Measurements from ENCODE around the gene ENSA.
"Not testable (repeated sequence)": the region's sequence is repeated elsewhere in the genome, so short reads cannot be mapped to it uniquely, and the experiment has no call there.

The ENSA gene

GRCh38 chr1:150581962-150582361 is 47.5 kb downstream of the ENSA start:
- DNase-seq (ENCODE audit: extremely low read depth in 1 of 2, low read depth in 1 of 2) = not testable (repeated sequence)

GRCh38 chr1:150581437-150581836 is 48.0 kb downstream of the ENSA start:
- DNase-seq (ENCODE audit: extremely low read depth in 1 of 2, low read depth in 1 of 2) = not testable (repeated sequence)

DNA sequence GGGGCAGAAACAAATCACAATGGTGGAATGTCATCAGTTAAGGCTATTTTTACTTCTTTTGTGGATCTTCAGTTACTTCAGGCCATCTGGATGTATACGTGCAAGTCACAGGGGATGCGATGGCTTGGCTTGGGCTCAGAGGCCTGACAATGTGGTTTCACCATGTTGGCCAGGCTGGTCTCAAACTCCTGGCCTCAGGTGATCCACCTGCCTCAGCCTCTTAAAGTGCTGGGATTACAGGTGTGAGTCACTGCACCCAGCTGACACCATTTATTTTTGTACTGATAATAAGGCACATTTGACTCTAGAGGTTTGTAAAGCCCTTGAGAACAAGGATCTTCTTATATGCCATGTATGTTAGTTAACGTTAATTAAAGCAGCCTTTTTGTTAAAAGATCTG is 48.4 kb downstream of the ENSA start:
- DNase-seq (ENCODE audit: extremely low read depth in 1 of 2, low read depth in 1 of 2) = not testable (repeated sequence)

- no peak for DNase-seq (ENCODE audit: extremely low read depth in 1 of 2, low read depth in 1 of 2)
Observed at GRCh38 chr1:150579945-150580642, 49.3 kb downstream of the ENSA start.

DNA sequence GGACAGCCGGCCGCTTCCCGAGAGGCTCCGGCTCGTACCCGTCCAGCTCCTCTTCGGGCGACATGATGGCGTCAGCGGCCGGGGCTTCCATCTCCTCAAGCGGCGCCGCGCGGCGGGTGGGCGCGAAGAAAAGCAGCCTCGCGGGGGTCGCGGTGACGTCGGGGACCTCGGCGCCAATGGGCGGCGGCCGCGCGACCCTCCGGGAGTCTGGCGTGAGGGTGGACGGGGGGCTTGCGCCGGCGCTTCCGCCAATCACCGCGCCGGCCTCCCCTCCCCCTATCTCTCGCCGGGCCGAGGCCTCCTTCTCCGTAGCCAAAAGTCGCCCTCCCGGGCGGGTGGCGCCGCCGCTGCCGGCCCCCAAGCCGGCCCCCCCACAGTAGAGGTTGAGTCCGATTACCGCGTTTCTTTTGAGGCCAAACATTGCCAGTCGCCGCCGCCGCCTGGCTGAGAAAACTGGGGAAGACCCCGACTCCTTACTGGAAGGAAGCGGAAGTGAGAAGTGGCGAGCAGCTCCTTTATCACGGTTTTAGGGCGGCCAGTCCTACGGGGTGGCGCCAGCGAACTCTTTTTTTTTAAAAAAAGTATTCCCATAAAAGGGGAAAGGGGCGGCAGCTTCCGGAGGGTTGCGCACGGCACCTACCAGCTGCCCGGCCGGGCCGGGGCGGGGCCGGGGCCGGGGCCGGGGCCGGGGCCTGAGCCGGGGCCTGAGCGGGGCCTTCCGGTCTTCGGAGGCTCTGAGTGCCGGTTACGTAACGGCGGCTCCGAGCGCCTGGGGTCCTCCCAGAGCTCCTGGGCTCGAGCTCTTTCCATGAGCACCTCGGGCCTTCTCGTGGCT is 50.1 kb downstream of the ENSA start, which contains the start of gene MCL1:
MCL1 (minus strand) TSS at position 501 of the 835 bp plus-strand sequence; CDS start at position 421, 80 bp downstream.
- peak; percentile 80 to 82 for DNase-seq (ENCODE audit: extremely low read depth in 1 of 2, low read depth in 1 of 2)

GRCh38 chr1:150578272-150579109 is 50.9 kb downstream of the ENSA start:
- DNase-seq (ENCODE audit: extremely low read depth in 1 of 2, low read depth in 1 of 2) = no peak

DNA sequence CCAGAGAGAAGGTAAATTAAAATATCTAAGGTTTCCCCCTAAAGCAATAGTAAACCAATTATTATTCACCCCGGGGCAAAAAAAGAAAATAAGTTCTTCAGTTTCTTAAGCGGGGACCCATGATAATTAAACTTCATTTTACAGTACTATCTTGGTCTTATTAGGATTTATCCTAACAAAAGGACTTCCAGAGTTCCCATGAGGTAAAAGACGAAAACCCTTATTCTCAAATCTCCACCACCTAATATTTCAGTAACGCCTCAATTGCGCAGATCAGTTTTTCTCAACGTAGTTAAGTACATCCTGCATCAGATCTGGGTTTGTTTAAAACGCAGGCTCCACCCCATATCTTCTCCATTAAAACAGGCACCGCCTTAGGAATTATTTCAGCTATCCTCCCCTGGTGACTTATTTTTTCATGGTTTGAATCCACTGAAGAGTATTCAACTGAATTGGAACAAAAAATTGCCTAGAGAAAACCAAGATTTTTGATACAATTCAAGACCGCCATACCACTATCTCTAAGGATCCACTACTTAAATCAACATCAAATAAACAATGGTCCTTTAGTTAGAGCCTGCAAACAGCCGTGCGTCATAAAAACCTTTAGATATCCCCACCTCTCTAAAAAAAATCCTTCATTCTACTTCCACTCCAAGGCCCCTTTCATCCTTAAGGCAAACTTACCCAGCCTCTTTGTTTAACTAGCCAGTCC is 51.7 kb downstream of the ENSA start:
- no peak for DNase-seq (ENCODE audit: extremely low read depth in 1 of 2, low read depth in 1 of 2)

GRCh38 chr1:150576794-150577556 is 52.4 kb downstream of the ENSA start:
- no peak for DNase-seq (ENCODE audit: extremely low read depth in 1 of 2, low read depth in 1 of 2)

DNA sequence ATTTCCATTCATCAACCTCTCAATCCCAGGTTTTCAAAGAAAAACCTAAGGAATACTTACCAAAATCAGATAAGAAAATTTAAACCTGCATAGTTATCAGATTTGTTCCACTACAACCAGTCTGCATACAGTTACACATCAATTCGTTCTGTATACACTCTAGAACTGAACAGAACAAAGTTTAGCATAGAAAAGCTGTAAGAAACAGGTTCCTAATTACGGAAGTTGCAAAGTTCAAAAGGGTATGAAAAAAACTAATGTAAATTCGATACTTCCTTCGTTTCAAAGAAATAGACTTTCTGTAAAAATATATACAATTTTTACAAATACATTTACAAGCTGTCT is 53.1 kb downstream of the ENSA start:
- no peak for DNase-seq (ENCODE audit: extremely low read depth in 1 of 2, low read depth in 1 of 2)

DNA sequence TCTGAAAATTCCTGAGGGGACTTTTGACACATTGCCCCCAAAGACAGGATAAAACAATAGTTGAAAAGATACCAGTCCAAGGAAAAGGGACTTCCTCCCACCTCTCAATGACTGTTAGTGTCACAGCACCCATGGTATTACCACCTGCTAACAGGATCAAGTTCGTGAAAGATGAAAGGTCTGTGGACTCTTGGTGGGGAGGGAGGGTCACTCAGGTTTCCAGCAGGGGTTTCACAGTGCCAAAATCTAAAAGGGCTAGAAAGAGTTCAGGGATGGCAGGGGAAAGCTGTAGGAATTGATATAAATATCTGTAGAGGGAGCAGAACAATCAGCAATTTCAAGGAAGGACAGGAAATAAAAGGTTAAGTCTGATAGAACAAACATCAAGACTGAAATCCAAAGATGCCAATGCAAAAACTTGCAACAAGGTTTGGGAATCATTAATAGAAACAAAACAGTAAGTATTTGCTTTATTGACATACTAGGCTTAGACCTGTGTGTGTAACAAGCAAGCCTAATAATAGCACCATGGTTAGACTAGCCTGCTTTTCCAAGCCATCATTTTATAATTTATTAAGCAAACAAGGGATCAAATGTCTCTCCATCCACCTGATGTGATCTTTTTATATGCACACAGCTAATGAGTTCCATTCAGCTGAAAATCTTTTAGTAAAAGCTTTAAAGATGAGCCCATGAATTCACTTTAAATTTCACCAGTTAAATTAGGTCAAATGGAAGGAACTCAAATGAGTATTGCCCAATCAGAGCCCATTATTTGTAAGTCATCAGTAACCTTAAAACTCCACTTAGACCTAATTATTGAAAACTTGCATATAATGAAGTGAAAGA is 53.7 kb downstream of the ENSA start:
- no peak for DNase-seq (ENCODE audit: extremely low read depth in 1 of 2, low read depth in 1 of 2)

- no peak for DNase-seq (ENCODE audit: extremely low read depth in 1 of 2, low read depth in 1 of 2)
Observed at GRCh38 chr1:150575072-150575489, 54.3 kb downstream of the ENSA start.

DNA sequence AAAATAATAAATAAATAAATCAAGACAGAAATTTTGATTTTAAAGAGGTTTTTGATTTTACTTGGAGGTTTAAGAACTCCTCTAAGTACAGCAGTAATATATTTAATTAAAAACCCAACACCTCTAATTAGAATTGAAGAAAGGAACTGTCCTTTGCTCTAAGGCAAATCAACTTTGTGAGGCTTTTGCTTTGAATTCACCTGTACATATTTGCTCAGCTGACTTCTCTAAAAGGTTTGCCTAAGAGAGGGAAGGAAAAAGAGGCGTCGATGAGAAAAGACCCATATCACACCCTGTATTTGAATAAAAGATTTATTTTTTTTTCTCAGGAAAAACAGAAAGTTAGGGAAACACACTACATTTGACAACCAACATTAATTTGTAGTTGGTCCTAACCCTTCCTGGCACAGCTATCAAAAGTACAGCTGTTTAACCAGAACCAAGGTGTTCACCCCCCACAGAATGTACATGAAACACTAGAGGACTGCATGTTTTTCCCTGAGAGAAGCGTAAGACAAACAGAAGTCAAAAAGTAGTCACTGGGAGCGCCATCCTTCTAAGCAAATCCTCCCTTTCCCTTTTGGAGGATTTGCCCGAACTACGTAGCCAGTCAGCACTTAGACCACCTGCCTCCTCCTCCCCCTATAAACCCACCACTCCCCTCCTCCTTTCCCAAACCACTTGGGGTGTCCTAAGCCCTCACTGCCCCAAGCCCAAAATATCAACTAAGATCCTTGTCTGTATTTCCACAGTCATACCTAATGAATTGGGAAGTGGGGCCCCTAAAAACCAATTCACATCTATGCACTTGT is 54.9 kb downstream of the ENSA start:
- no peak for DNase-seq (ENCODE audit: extremely low read depth in 1 of 2, low read depth in 1 of 2)

GRCh38 chr1:150573648-150574071 is 55.8 kb downstream of the ENSA start:
- not testable (repeated sequence) for DNase-seq (ENCODE audit: extremely low read depth in 1 of 2, low read depth in 1 of 2)

DNA sequence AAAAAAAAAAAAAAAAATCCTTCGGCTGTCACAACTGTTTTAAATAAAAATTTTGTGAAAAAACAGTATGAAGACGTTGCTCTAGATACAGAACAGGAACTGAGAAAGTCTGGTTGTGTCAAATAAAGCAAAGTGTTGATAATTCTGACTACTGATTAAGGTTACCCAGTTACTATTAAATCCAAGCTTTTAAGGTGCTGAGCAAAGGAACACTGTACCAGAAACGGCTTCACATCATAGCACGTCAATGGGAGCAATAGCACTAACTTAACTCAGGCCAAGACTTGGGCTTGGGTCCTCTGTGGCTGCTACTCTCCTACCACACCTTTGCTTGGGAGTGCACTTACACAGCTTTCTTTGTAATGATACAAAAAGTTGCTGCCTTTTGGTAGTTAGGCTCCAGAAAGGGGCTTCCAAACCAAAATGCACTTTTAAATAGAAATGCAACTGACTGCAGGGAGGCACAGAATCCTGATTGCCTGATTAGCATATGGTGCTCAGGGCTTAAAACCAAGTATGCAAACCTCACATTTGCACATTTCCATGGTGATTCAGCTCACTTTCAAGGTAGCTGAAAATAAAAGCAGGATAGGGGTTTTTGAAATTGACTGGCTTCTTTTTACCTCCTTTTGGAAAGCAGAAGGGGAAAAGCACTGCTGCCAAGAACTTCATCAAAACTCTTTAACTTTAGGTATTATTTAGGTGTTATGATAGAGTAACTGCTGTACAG is 56.3 kb downstream of the ENSA start:
- no peak for DNase-seq (ENCODE audit: extremely low read depth in 1 of 2, low read depth in 1 of 2)

Data from activated CD8-positive, alpha-beta memory T cell treated with anti-CD3 and anti-CD28 coated beads for 1 hour (primary cell).